Right lobe of liver (tissue), 4 donors: ENCODE measurements around the gene TTC38.

Source experiments
- CTCF ChIP-seq, 4 donors: fragments of 200-600 bp in 3 of 4; fragments of 450-650 bp in 1 of 4; IDR thresholded peaks; one replicate each; pipeline versions ENCODE4 v1.5.1 to v1.8.0; 2016 to 2022; ENCODE audit warnings: antibody characterized with exemption in 4 of 4, mild to moderate bottlenecking in 2 of 4
- POLR2A ChIP-seq: fragments of 450-650 bp; IDR thresholded peaks from one replicate; pipeline ENCODE4 v1.6.1; 2017; ENCODE audit warnings: antibody characterized with exemption, mild to moderate bottlenecking
- donor health status: DM: no; HTN: no; CAD: no.
- donor health status: DM: no; HTN: no; CAD: no.
- donor health status: DM: no; HTN: yes; CAD: no.

DNA sequence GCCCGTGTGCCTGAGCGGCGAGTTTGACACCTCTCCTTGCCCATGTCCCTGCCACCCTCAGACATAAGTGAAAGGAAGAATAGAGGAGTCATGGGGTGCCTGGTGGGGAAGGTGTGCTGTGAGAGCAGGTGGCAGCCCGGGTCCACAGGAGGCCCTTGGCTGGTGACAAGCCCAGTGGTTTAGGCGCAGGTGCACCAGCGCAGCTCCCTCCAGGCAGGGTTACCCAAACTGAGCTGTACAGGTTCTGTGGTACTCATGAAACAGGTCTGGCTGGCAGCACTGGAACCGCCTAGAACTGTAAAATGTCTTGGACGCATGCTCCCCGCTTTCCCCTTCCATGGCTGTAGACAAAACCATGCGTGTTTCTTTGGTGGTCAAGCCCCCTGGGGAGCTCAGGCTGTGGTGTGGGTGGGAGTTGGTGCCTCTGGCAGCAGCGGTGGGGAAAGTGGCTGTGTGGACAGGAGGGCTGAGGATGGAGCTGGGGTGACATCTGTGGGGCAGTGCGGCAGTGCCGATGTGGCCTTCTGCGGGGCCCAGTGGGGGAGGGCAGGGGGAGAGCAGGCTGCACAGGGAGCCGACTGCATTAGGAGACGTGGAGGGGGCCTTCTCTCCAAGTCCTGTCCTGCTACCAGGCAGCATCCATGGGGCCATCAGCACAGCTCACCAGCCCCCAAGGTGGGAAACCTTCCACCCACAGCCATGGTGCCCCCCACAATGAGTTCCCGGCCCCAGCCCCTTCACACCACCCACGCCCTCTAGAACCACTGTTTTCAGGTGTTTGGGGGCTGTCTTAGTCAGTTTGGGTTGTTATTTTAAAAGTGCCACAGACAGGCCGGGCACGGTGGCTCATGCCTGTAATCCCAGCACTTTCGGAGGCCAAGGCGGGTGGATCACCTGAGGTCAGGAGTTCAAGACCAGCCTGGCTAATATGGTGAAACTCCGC is 23.3 kb downstream of the TTC38 start:
- TF ChIP-seq POLR2A = no peak
- TF ChIP-seq CTCF (IDR thresholded peaks at IDR 0.05) = no peak
